Activated T-helper 1 cell treated with anti-CD3 and anti-CD28 coated beads, Interleukin-12 subunit alpha, Interleukin-12 subunit beta, Interleukin-2, Interleukin-4 antibody, amounts not matched to agents 30 ng/mL and 10 ng/mL and 1 ng/mL, durations not matched to agents 14 hours and 24 hours and 36 hours (primary cell): ENCODE data around the gene ZBTB48. TPM values are rescaled to one million over a fixed set of nuclear protein-coding genes. Genes with fewer than 3 reads are reported as not detected.

ENCODE experiments used
- DNase-seq: peaks from one replicate; pipeline ENCODE4 v3.0.0; 2021; ENCODE audit warnings: low spot score
- H3K27ac Mint-ChIP-seq: one replicate; pipeline ENCODE4 v1.8.0; 2021; ENCODE audit warnings: mild to moderate bottlenecking, mixed read lengths
- H3K27me3 Mint-ChIP-seq: one replicate; pipeline ENCODE4 v1.8.0; 2022; ENCODE audit warnings: mild to moderate bottlenecking, moderate library complexity, mixed read lengths; ENCODE audit not compliant: insufficient read depth
- H3K36me3 Mint-ChIP-seq: one replicate; pipeline ENCODE4 v1.8.0; 2021; ENCODE audit warnings: low read depth, mixed read lengths
- H3K4me1 Mint-ChIP-seq: one replicate; pipeline ENCODE4 v1.8.0; 2021; ENCODE audit warnings: low read depth, mixed read lengths
- H3K4me3 Mint-ChIP-seq: one replicate; pipeline ENCODE4 v1.8.0; 2021; ENCODE audit warnings: mild to moderate bottlenecking, moderate library complexity, mixed read lengths
- H3K9me3 Mint-ChIP-seq: one replicate; pipeline ENCODE4 v1.8.0; 2021; ENCODE audit warnings: mixed read lengths
- intact Hi-C: fragments of 100-400 bp; cut with micrococcal nuclease; formaldehyde crosslinking; loops from one replicate; pipeline ENCODE4 v1.15.1; 2024
- total RNA-seq: library from RNA; stranded (reverse); gene quantifications from 2 replicates; pipeline ENCODE4 v1.2.3, GENCODE V29; 2022

The ZBTB48 gene
- total RNA-seq, 1 donor from 2014 or later, result 35.7 TPM

DNA sequence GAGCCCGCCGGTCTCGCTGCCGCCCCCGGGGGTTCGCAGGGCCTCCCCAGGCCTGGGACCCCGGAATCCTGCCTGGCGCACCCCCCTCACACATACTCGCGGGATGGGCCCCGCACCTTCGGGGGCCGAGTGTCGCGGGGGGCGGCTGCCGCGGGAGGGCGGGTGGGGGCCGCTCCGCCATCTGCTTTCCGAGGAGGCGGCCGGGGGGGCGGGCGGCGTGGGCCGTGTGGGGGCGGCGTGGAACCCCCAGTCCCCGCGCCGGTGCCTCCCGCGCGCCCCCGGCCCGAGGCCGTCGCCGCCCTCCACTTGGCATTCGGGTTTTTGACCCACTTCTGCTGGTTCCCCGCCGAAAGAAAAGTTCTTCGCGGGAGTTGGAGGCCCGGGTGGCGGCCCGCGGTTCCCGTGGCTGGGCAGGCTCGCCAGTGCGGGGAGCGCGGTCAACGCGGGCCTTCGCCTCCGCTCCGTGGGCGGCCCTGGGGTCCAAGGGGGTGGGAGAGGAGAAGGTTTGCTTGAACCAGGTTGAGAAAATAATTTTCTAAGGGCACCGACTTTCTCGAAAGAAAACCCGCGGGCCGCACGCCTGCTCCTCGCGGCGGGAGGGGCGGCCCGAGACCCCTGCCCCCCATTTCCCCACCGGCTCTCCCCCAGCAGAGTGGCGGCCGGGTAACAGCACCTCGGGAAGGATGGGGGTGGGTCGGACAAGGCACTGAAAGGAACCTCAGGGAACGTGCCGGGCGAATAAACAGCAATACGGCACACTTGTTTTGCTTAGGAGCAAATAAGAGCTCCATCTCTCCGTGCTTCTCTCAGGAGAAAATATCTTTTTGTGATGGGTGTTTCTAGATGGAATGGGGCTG lies 35.4 kb downstream of the ZBTB48 start:
- intact Hi-C loops, result no loop called here
- DNase-seq, result no peak
- Mint-ChIP-seq H3K36me3 (peaks cover 14% of the 10 kb centered on the region), H3K4me1 (peaks cover 24% of the 10 kb centered on the region), H3K4me3 (peak overlapping the region; percentile 83), H3K9me3 (no peaks in the 10 kb centered on the region), H3K27ac (peak overlapping the region; percentile 76), H3K27me3 (no peaks in the 10 kb centered on the region)

DNA sequence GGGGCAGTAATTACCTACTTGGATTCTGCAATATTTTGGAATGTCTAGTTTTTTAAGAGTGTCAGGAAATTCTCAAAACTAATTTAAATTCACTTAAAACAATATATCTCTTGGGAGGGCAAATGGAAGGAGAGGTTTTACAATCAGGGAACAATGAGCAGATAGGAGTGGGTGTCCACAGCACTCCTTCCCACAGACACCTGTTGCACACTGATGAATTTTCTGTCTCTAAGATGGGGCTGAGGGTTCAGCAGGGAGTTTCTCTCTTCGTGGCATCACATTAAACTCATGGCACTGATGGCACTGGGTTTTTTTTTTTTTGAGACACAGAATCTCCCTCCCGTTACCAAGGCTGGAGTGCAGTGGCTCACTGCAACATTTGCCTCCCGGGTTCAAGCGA lies 39.3 kb downstream of the ZBTB48 start:
- H3K27me3 Mint-ChIP-seq, result no peaks in the 10 kb centered on the region
- H3K36me3 Mint-ChIP-seq, result peaks cover 31% of the 10 kb centered on the region
- no peak overlapping the region for H3K4me3 Mint-ChIP-seq
- DNase-seq, result no peak
- H3K4me1 Mint-ChIP-seq, result peaks cover 12% of the 10 kb centered on the region
- no peak overlapping the region for H3K27ac Mint-ChIP-seq
- no peaks in the 10 kb centered on the region for H3K9me3 Mint-ChIP-seq
- intact Hi-C loops, result no loop called here

DNA sequence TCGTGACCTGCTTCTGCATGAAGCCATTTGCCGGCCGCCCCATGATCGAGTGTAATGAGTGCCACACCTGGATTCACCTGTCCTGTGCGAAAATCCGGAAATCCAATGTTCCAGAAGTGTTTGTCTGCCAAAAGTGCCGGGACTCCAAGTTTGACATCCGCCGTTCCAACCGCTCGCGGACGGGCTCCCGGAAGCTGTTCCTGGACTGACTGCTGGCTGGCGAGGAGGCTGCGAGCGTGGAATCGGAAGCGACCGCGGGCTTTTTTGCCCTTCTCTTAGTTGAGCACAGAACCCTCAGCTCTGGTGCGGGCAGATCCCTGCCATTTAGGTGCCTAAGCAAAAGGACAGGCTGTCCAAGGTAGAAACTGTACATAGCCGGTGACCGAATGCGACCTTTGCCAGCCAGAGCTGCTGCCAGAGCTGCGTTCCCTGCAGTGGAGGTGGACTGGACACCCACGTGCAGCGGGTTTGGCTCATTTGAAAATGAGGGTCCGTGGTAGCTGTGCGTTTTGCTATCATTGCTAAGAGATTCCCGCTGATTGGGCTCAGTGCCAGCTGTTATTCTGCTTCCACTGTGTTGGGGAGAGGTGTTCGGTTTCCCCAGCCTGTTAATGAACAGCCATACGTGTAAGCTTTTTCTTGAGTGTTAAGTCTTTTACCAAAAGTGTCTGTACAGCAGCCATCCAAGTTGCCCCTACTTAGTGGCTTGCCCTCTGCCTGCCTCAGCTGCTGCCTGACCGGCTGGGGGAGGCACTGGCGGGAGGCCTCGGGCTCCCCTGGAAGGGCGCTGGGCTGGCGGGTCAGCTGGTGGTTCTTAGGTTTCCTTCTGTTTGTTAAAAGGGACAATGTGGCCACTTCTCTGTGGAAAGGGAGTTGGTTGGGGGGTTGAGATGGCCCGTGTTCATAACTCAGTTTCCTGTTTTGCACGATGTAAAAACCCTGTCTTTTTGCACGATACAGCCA lies 41.9 kb downstream of the ZBTB48 start:
- Mint-ChIP-seq H3K4me3 (no peak overlapping the region), H3K36me3 (peaks cover 29% of the 10 kb centered on the region), H3K9me3 (no peaks in the 10 kb centered on the region), H3K4me1 (peaks cover 16% of the 10 kb centered on the region), H3K27me3 (no peaks in the 10 kb centered on the region), H3K27ac (no peak overlapping the region)
- no peak for DNase-seq
- intact Hi-C loops, result no loop called here

DNA sequence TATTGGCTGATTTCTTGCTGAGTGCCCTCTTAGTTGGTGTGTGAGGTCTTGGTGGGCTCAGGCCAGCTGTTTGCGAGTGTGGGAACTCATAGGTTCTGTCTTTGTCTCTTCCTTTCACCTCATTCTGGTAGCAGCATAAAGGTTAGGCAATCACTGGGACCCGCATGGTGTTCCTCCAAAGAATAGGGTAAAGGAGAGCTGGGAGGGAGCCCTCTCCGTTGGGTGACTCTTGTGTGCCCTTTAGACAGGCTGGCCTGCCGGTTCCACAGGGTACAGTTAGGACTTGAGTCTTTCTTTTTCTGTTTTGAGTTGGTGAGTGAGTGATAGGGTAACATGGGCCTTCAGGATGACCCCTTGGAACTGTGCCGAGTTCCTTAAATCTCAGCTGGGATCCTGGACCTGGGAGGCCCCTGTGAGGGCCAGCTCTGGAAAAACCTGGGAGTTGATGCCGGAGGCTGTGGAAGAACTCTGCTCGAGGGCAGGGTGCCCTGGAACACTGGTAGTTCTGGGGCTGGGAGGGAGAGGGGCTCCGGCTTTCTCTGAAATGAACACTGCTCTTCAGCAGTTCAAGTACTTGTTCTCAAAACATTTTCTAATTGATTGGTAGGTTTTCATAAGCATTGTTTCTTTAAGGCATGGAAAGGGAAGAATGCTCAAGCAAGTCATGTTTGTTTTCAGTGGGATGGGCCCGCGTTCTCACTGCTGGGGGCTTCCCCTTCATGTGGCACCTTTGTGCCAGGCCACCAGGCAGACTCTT lies 42.8 kb downstream of the ZBTB48 start:
- Mint-ChIP-seq H3K4me3 (no peak overlapping the region), H3K27ac (no peak overlapping the region), H3K36me3 (peaks cover 31% of the 10 kb centered on the region), H3K4me1 (peaks cover 20% of the 10 kb centered on the region), H3K9me3 (no peaks in the 10 kb centered on the region), H3K27me3 (no peaks in the 10 kb centered on the region)
- intact Hi-C loops, result no loop called here
- no peak for DNase-seq

DNA sequence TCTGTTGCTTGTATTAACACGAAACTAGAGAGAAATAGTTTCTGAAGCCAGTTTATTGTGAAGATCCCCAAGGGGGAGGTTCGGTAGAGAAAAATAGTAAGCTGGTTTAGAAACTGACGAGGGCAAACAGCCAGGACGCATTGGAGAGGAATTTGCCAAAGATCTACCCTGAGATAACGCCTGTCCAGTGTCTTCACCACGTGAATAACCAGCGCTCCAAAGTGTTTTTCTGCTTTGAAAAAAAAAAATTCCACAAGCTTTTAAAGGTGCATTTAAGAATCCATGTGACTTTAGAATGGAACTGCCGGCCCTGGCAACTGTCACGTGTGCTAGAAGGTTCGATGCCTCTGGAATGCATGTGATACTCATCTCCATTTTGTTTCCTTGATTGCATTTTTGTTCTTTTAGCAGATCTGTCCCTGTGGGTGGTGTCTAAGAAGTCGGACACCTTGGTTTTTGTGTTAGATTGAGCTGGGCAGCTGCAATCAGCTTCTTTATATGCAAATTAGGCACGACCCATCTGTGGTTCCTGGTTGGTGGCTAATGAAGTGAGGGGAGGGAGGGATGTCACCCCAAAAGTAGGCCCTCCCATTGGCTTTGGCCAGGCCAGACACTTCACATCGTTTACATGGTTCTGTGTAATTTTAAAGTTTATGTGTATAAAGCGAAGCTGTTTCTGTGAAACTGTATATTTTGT lies 43.6 kb downstream of the ZBTB48 start:
- Mint-ChIP-seq H3K9me3 (no peaks in the 10 kb centered on the region), H3K36me3 (peaks cover 32% of the 10 kb centered on the region), H3K27me3 (no peaks in the 10 kb centered on the region), H3K27ac (no peak overlapping the region), H3K4me3 (no peak overlapping the region), H3K4me1 (peaks cover 24% of the 10 kb centered on the region)
- no peak for DNase-seq
- intact Hi-C loops, result no loop called here

DNA sequence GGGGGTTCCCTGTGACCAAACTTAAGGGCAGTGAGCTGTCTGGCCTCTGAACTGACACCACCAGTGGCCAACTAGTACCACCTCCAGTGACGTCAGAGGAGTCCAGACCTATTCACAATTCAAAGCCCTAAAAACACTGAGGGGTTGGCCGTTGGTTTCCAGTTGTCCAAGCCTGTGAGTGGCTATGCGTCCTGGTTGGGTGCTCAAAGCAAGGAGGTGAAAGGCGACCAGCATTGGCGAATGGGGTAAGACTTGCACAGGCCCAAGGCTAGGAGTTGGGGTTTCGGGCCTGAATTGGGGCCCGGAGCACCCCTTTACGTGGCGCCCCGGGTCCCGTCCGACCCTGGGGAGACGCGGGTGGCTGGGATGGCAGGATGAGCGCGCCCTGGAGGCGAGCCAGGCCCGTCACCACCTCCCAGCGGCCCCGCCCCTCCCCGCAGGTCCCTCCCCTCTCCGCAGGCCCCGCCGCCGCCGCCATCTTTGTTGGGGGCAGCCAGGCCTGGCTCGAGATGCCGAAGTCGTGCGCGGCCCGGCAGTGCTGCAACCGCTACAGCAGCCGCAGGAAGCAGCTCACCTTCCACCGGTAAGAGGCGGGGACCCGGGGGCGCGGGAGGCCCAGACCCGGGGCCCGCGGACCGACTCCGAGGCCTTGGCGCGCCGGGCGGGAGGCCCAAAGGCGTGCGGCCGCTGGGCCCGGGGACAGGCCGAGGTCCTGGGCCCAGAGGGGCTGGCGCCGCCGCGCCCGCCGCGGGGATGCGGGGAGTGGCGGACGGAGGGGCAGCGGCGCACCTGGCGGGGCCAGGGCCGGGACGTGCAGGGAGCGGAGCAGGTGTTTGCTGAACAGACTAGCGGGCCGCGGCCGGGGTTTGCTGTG lies 45.2 kb downstream of the ZBTB48 start, which contains the start of gene THAP3:
Gene THAP3 (plus strand): TSS at position 159 of the 874 bp plus-strand sequence. CDS start 351 bp downstream, at position 510.
- Mint-ChIP-seq H3K9me3 (no peaks in the 10 kb centered on the region), H3K27me3 (no peaks in the 10 kb centered on the region), H3K4me3 (peak within 1 kb of the TSS; percentile 96), H3K27ac (peak within 1 kb of the TSS; percentile 86), H3K36me3 (peaks cover 32% of the 10 kb centered on the region), H3K4me1 (peaks cover 24% of the 10 kb centered on the region)
- peak; percentile 79 for DNase-seq
- intact Hi-C loops, result loop anchor here (1.0 to 5.0 kb wide), 6 partner anchors 12 to 133 kb away; partner anchors contain the start of genes DNAJC11, NOL9, PHF13 and PLEKHG5

DNA sequence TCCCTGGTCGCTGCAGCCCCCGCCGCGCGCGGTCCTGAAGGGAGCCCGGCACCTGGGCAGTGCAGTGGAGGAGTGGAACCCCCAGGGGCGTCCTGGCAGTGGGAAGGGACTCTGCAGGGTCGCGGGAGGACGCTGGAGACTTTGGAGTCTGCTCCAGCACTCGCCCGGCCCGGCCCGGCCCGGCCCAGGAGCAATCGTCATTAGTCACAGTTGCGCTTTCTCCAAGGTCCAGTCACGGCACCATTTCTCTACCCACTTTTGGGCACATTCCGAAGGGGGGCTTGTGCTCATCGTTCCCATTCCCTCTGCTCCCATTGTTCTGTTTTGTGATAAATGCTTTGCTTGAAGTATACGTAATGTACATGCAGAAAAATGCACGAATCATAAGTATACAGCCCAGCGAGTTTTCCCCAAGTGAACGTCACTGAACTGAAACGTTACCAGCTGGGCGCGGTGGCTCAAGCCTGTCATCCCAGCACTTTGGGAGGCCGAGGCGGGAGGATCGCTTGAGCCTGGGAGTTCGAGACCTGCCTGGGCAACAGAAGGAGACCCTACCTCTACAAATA lies 45.9 kb downstream of the ZBTB48 start:
- DNase-seq, result no peak
- intact Hi-C loops, result loop anchor here (1.0 to 5.0 kb wide), 6 partner anchors 12 to 133 kb away; partner anchors contain the start of genes DNAJC11, NOL9, PHF13 and PLEKHG5
- Mint-ChIP-seq H3K27ac (peak overlapping the region; percentile 86), H3K9me3 (no peaks in the 10 kb centered on the region), H3K4me1 (peaks cover 24% of the 10 kb centered on the region), H3K4me3 (peak overlapping the region; percentile 96), H3K36me3 (peaks cover 31% of the 10 kb centered on the region), H3K27me3 (no peaks in the 10 kb centered on the region)

DNA sequence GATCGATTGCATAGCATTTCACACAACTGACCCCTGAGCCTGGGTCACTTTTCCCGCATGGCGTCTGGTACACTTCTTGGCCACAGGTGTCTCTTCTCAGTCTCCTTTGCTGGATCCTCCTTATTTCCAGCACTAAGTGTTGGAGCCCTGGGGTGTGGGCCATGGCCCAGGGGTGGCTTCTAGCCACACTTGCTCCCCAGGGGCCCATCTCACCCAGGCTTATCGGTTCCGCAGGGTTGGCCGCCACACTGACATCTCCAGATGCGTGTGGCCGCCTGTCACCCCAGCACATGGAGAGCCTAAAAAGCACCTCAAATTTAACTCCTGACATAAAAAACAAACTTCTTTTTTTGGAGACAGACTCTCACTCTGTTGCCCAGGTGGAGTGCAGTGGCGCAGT lies 47.2 kb downstream of the ZBTB48 start:
- Mint-ChIP-seq H3K27ac (no peak overlapping the region), H3K9me3 (no peaks in the 10 kb centered on the region), H3K27me3 (no peaks in the 10 kb centered on the region), H3K4me3 (peak overlapping the region; percentile 96), H3K36me3 (peaks cover 25% of the 10 kb centered on the region), H3K4me1 (peaks cover 24% of the 10 kb centered on the region)
- intact Hi-C loops, result loop anchor here (5.0 kb wide), 1 partner anchor 135 kb away; the partner anchor contains the start of gene PLEKHG5
- no peak for DNase-seq

DNA sequence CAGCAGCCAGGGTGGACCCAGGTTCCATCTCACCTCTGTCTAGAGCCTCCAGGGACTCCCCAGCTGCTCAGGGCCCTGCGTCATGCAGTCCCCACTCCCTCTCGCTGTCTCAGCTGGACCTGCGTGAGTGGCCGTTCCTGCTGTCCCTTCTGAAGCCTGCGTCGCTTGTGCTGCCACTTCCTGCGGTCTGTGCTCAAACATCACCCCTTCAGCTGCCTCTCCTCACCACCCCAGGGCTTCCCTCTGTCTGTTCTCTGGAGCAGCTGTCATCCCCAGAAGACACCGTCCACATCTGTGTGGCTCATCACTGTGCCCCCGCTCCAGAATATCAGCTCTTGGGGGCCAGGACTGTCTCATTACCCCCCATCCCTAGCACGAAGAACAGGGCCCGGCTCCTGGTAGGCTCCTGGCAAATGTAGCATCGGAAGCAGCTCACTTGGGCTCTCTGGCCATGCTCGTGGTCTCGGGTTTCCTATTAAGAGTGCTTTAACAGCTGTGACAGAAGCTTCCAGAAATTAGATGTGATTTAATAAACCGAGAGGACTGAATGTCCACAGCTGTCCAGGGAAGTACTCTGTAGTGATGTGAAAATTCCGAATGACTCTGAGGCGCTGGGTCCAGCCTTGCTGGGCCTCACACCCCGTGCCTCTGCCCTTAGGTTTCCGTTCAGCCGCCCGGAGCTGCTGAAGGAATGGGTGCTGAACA lies 48.2 kb downstream of the ZBTB48 start:
- Mint-ChIP-seq H3K36me3 (peaks cover 22% of the 10 kb centered on the region), H3K27me3 (no peaks in the 10 kb centered on the region), H3K27ac (peak overlapping the region; percentile 53), H3K4me1 (peaks cover 24% of the 10 kb centered on the region), H3K9me3 (no peaks in the 10 kb centered on the region), H3K4me3 (peak overlapping the region; percentile 64)
- intact Hi-C loops, result loop anchor here (5.0 kb wide), 1 partner anchor 136 kb away; the partner anchor contains the start of gene PLEKHG5
- DNase-seq, result no peak

DNA sequence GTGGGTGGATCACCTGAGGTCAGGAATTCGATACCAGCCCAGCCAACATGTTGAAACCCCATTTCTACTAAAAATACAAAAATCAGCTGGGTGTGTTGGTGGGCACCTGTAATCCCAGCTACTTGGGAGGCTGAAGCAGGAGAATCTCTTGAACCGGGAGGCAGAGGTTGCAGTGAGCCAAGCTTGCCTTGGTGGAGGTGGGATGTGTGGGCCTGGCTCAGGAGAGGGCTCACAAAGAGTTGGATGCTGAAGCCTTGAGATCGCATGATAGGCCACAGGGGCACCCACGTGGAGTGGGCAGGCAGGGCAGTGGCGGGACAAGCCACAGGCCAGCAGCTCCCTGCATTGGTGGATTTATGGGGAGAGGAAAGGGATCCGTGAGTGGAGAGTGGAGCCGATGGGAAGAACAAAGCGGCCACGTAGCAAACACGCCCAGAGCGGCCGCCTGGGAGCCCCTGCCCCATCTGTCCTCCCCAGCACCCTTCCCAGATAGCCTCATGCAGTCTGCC lies 49.2 kb downstream of the ZBTB48 start:
- H3K9me3 Mint-ChIP-seq, result no peaks in the 10 kb centered on the region
- no peak overlapping the region for H3K4me3 Mint-ChIP-seq
- no peak overlapping the region for H3K27ac Mint-ChIP-seq
- no peaks in the 10 kb centered on the region for H3K27me3 Mint-ChIP-seq
- peaks cover 24% of the 10 kb centered on the region for H3K4me1 Mint-ChIP-seq
- intact Hi-C loops, result loop anchor here (5.0 kb wide), 1 partner anchor 137 kb away; the partner anchor contains the start of gene PLEKHG5
- peaks cover 22% of the 10 kb centered on the region for H3K36me3 Mint-ChIP-seq
- DNase-seq, result no peak
